K562 (cell line): ENCODE results near the gene DPH6.

Source experiments
- EGR1 ChIP-seq: fragments of 450-650 bp; conservative IDR thresholded peaks from 2 replicates; pipeline ENCODE4 v1.6.1; 2017; ENCODE audit warnings: mild to moderate bottlenecking
- ETV5 ChIP-seq: sonication (generic); formaldehyde crosslinking; IDR thresholded peaks from 2 replicates; pipeline ENCODE4 v1.4.0; 2020; ENCODE audit warnings: low read depth, mild to moderate bottlenecking, missing genetic modification reagents
- GABPA ChIP-seq: fragments of 200-800 bp; sonication (Bioruptor generic); conservative IDR thresholded peaks from 2 replicates; pipeline ENCODE4 v1.6.1; 2016; ENCODE audit warnings: low read depth, missing genetic modification characterization, missing compliant biosample characterization
- MYNN ChIP-seq, 2 experiments: sonication (generic); formaldehyde crosslinking in 1 of 2; IDR thresholded peaks; 2 replicates each; pipeline versions ENCODE4 v1.5.0 to v1.6.1; 2016 to 2020; ENCODE audit warnings: antibody characterized with exemption in 1 of 2, missing genetic modification reagents in 1 of 2
- NR2C2 ChIP-seq, 2 experiments: fragments of 200-800 bp in 1 of 2; sonication (Bioruptor generic) in 1 of 2; sonication (generic) in 1 of 2; formaldehyde crosslinking in 1 of 2; IDR thresholded peaks; 2 replicates each; pipeline versions ENCODE4 v1.6.1 to v1.8.0; 2016 to 2022; ENCODE audit warnings: mild to moderate bottlenecking in 1 of 2, missing compliant biosample characterization in 1 of 2, missing genetic modification characterization in 1 of 2, missing genetic modification reagents in 1 of 2
- SIN3A ChIP-seq, 2 experiments: fragments of 150-350 bp in 1 of 2; IDR thresholded peaks; 2 replicates each; pipeline ENCODE4 v1.6.1; 2011 to 2016; ENCODE audit warnings: borderline replicate concordance in 2 of 2, low read depth in 2 of 2, low read length in 2 of 2, mild to moderate bottlenecking in 2 of 2, moderate library complexity in 2 of 2; ENCODE audit not compliant: control insufficient read depth in 1 of 2
- STAG1 ChIP-seq: sonication (generic); formaldehyde crosslinking; IDR thresholded peaks from 2 replicates; pipeline ENCODE4 v1.5.0; 2020; ENCODE audit warnings: missing genetic modification reagents, borderline replicate concordance
- TAF1 ChIP-seq: IDR thresholded peaks from 2 replicates; pipeline ENCODE4 v1.6.1; 2011; ENCODE audit warnings: mild to moderate bottlenecking, low read length, moderate library complexity; ENCODE audit not compliant: insufficient read depth, control insufficient read depth, severe bottlenecking; ENCODE audit errors: extremely low read depth
- TRIM28 ChIP-seq: fragments of 450-650 bp; IDR thresholded peaks from 2 replicates; pipeline ENCODE4 v1.6.1; 2017
- TSC22D4 ChIP-seq: fragments of 450-650 bp; IDR thresholded peaks from 2 replicates; pipeline ENCODE4 v1.6.1; 2016; ENCODE audit warnings: missing genetic modification characterization, missing biosample characterization, control low read depth
- TF ChIP-seq, protein P1 (sequence below): fragments of 450-650 bp; formaldehyde crosslinking; IDR thresholded peaks from 2 replicates; pipeline ENCODE4 v1.4.0; 2020; ENCODE audit warnings: mild to moderate bottlenecking

DNA sequence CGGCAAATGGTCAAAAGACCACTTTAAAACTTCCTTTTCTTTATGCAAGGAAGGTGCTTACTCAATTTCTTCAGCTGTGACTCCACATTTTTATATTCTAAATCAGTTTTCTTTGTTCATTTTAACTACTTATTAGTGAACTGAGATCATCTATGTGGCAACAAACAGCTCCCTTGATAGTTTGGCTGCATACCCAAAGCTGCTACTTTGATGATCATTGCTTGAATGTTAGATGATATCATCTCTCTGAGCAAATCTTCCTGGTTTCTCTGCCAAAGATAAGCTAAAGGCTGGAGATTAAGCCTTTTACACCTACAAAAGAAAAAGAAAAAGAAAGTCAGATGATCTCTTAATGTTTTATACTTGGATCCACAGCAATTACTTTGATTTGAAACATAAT is 95.5 kb downstream of the DPH6 start:
- no peak for TF ChIP-seq TSC22D4 (tag)
- no peak for TF ChIP-seq NR2C2 (CRISPR knock-in tag; IDR thresholded peaks at IDR 0.05)
- TF ChIP-seq NR2C2 (tag; IDR thresholded peaks at IDR 0.05), result no peak
- TF ChIP-seq EGR1, result no peak
- no peak for TF ChIP-seq TRIM28
- TF ChIP-seq STAG1 (CRISPR knock-in tag), result no peak
- TF ChIP-seq TAF1, result no peak
- TF ChIP-seq, protein P1, sequence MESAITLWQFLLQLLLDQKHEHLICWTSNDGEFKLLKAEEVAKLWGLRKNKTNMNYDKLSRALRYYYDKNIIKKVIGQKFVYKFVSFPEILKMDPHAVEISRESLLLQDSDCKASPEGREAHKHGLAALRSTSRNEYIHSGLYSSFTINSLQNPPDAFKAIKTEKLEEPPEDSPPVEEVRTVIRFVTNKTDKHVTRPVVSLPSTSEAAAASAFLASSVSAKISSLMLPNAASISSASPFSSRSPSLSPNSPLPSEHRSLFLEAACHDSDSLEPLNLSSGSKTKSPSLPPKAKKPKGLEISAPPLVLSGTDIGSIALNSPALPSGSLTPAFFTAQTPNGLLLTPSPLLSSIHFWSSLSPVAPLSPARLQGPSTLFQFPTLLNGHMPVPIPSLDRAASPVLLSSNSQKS (CRISPR knock-in tag), result no peak
- TF ChIP-seq GABPA, result no peak
- TF ChIP-seq MYNN (IDR thresholded peaks at IDR 0.05), result no peak
- TF ChIP-seq MYNN (CRISPR knock-in tag; IDR thresholded peaks at IDR 0.05), result no peak
- TF ChIP-seq SIN3A (IDR thresholded peaks at IDR 0.05; ENCODE audit: borderline replicate concordance in 2 of 2, control insufficient read depth in 1 of 2, low read depth in 2 of 2, low read length in 2 of 2), result no peak
- no peak for TF ChIP-seq ETV5 (CRISPR knock-in tag)
